OCI-LY7 (cell line): ENCODE results near the gene ALK. TPM values are rescaled to one million over a fixed set of nuclear protein-coding genes. Genes with fewer than 3 reads are reported as not detected.

Source experiments
- BruUV-seq: library from RNA; stranded (reverse); fragments of 400-500 nt; replicated peaks from 2 replicates; lab custom pipeline; 2021; lab: Mats Ljungman, UMichigan
- CTCF ChIA-PET: fragments of 300-600 bp; sonication (Branson Sonifier 250); formaldehyde crosslinking; loops from one replicate; lab custom pipeline; 2022; ENCODE audit warnings: antibody characterized with exemption; ENCODE audit not compliant: unreplicated experiment; lab: Charles Lee
- POLR2A ChIA-PET: fragments of 300-600 bp; sonication (Branson Sonifier 250); formaldehyde crosslinking; loops from one replicate; lab custom pipeline; 2022; ENCODE audit warnings: antibody characterized with exemption; lab: Charles Lee
- DNase-seq: peaks from one replicate; pipeline ENCODE4 v3.0.0-alpha.2; 2015; ENCODE audit warnings: low spot score
- H2AFZ ChIP-seq: fragments of 200-600 bp; sonication (generic), shearing (Covaris generic); 2 replicates; pipeline ENCODE4 v1.6.1; 2014; ENCODE audit warnings: mild to moderate bottlenecking, antibody characterized with exemption, low read length, moderate library complexity
- H3K27ac ChIP-seq: fragments of 200-600 bp; sonication (generic); 2 replicates; pipeline ENCODE4 v1.5.1; 2014; ENCODE audit warnings: mixed run types, low read depth, mild to moderate bottlenecking, moderate library complexity, low read length, inconsistent platforms; ENCODE audit not compliant: poor library complexity, severe bottlenecking
- H3K36me3 ChIP-seq: fragments of 200-600 bp; sonication (generic); 2 replicates; pipeline ENCODE4 v1.6.1; 2014; ENCODE audit warnings: mild to moderate bottlenecking, antibody characterized with exemption, low read length, moderate library complexity, mixed read lengths; ENCODE audit not compliant: insufficient read depth
- H3K4me1 ChIP-seq: fragments of 200-600 bp; sonication (generic); 2 replicates; pipeline ENCODE4 v1.5.1; 2014; ENCODE audit warnings: mild to moderate bottlenecking, low read length; ENCODE audit not compliant: insufficient read depth, poor library complexity, severe bottlenecking
- H3K4me2 ChIP-seq: fragments of 200-600 bp; sonication (generic); 2 replicates; pipeline ENCODE4 v1.6.1; 2014; ENCODE audit warnings: mild to moderate bottlenecking, low read length
- H3K4me3 ChIP-seq: fragments of 200-600 bp; sonication (generic); 2 replicates; pipeline ENCODE4 v1.5.1; 2014; ENCODE audit warnings: mild to moderate bottlenecking, low read depth, low read length; ENCODE audit not compliant: poor library complexity, severe bottlenecking
- H3K79me2 ChIP-seq: fragments of 200-600 bp; sonication (generic); 2 replicates; pipeline ENCODE4 v1.6.1; 2016; ENCODE audit warnings: low read depth, mild to moderate bottlenecking, low read length, moderate library complexity, mixed read lengths; ENCODE audit not compliant: insufficient read depth
- H3K9me2 ChIP-seq: fragments of 200-600 bp; sonication (generic); 2 replicates; pipeline ENCODE4 v1.6.1; 2016; ENCODE audit warnings: mild to moderate bottlenecking, low read length, mixed read lengths; ENCODE audit not compliant: insufficient read depth
- H3K9me3 ChIP-seq: fragments of 200-600 bp; sonication (generic); 2 replicates; pipeline ENCODE4 v1.6.1; 2014; ENCODE audit warnings: mild to moderate bottlenecking, mixed run types, low read length, mixed read lengths
- H4K20me1 ChIP-seq: fragments of 200-600 bp; sonication (generic); 2 replicates; pipeline ENCODE4 v1.6.1; 2014; ENCODE audit warnings: mild to moderate bottlenecking, antibody characterized with exemption, low read length, moderate library complexity, mixed read lengths; ENCODE audit not compliant: insufficient read depth
- EZH2phosphoT487 ChIP-seq: fragments of 200-600 bp; sonication (generic); IDR thresholded peaks from 2 replicates; pipeline ENCODE4 v1.6.1; 2018; ENCODE audit warnings: low read depth, borderline replicate concordance, mild to moderate bottlenecking, mixed run types, antibody characterized with exemption, low read length, moderate library complexity, mixed read lengths
- intact Hi-C: fragments of 100-400 bp; cut with micrococcal nuclease; formaldehyde crosslinking; loops from one replicate; pipeline ENCODE4 v1.10.0; 2022; ENCODE audit not compliant: unreplicated experiment
- total RNA-seq, 2 experiments: library from RNA; depleted of rRNA in 1 of 2; stranded (reverse); fragments of >200 nt in 1 of 2; shearing (Covaris generic) in 1 of 2; gene quantifications; 2 replicates each; pipeline ENCODE4 v1.2.3, GENCODE V29; 2014 to 2022
- TF ChIP-seq, protein P1 (sequence below): fragments of 200-600 bp; sonication (generic); conservative IDR thresholded peaks from 2 replicates; pipeline ENCODE4 v1.5.1; 2014; ENCODE audit warnings: mild to moderate bottlenecking, antibody characterized with exemption, low read length, moderate library complexity, mixed read lengths

Gene ALK
- total RNA-seq, 2 experiments from 2014 or later = 0.09 TPM; not detected in 1

DNA sequence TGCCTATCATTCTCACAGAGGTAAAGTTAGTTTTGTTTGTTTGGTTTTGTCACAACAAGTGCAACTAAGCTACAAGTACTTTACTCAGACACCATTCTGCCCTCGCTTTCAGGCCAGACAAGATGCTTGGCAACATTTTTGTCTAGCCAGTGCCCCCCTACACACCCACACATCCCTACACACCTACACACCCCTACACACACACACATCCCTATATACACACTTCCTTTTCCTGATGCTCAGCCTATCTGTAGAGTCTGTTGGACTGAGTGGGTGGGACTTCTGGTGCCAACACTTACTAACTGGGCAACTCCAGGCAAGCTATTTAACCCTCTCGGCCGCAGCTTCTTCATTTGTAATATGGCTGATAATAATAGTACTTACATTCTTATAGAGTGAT is 161.4 kb downstream of the ALK start:
- Histone ChIP-seq H4K20me1 (no peaks in the 10 kb centered on the region), H3K4me3 (no peak overlapping the region), H3K36me3 (no peaks in the 10 kb centered on the region), H3K79me2 (no peaks in the 10 kb centered on the region), H3K4me2 (no peak overlapping the region), H3K4me1 (no peaks in the 10 kb centered on the region), H3K9me2 (no peaks in the 10 kb centered on the region), H3K9me3 (no peaks in the 10 kb centered on the region), H2AFZ (no peak overlapping the region), H3K27ac (no peak overlapping the region)
- no peak for DNase-seq
- TF ChIP-seq, protein P1, sequence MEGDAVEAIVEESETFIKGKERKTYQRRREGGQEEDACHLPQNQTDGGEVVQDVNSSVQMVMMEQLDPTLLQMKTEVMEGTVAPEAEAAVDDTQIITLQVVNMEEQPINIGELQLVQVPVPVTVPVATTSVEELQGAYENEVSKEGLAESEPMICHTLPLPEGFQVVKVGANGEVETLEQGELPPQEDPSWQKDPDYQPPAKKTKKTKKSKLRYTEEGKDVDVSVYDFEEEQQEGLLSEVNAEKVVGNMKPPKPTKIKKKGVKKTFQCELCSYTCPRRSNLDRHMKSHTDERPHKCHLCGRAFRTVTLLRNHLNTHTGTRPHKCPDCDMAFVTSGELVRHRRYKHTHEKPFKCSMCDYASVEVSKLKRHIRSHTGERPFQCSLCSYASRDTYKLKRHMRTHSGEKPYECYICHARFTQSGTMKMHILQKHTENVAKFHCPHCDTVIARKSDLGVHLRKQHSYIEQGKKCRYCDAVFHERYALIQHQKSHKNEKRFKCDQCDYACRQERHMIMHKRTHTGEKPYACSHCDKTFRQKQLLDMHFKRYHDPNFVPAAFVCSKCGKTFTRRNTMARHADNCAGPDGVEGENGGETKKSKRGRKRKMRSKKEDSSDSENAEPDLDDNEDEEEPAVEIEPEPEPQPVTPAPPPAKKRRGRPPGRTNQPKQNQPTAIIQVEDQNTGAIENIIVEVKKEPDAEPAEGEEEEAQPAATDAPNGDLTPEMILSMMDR = no peak
- TF ChIP-seq EZH2phosphoT487 = no peak
- BruUV-seq = no TSS peak
- ChIA-PET CTCF (no interaction called here), POLR2A (interaction anchor here (0.5 kb wide), 1 partner anchor 50 kb away, joined by 3 read pairs; no protein-coding TSS in a partner anchor)
- intact Hi-C loops = no loop called here

DNA sequence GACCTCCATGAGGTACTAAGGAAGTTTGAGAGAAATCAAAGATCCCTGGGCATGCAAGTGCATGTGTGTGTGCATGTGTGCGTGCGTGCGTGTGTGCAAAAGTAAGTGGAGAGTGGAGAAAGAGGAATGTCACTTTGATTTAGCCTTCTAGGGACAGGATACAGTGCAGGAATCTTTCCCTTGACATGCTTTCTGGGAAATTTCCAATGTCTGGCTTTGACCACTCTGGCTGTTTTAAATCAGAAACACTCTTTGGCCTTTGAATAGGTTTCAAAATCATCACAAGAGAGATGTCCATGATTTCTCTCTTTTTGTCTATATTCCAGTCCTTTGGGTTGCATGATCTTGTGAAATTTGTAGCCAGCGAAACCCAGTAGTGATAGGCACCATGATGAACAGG is 162.0 kb downstream of the ALK start:
- H3K79me2 ChIP-seq = no peaks in the 10 kb centered on the region
- TF ChIP-seq, protein P1 = no peak
- TF ChIP-seq EZH2phosphoT487 = no peak
- H4K20me1 ChIP-seq = no peaks in the 10 kb centered on the region
- H2AFZ ChIP-seq = no peak overlapping the region
- H3K36me3 ChIP-seq = no peaks in the 10 kb centered on the region
- intact Hi-C loops = no loop called here
- no peak overlapping the region for H3K27ac ChIP-seq
- CTCF ChIA-PET = no interaction called here
- no peak for DNase-seq
- POLR2A ChIA-PET = no interaction called here
- no peaks in the 10 kb centered on the region for H3K9me3 ChIP-seq
- H3K4me2 ChIP-seq = no peak overlapping the region
- no peak overlapping the region for H3K4me3 ChIP-seq
- no TSS peak for BruUV-seq
- no peaks in the 10 kb centered on the region for H3K9me2 ChIP-seq
- no peaks in the 10 kb centered on the region for H3K4me1 ChIP-seq

GRCh38 chr2:29755829-29756228 is 165.6 kb downstream of the ALK start:
- H3K27ac ChIP-seq = no peak overlapping the region
- no peaks in the 10 kb centered on the region for H3K4me1 ChIP-seq
- H3K4me3 ChIP-seq = no peak overlapping the region
- no peaks in the 10 kb centered on the region for H3K79me2 ChIP-seq
- BruUV-seq = no TSS peak
- CTCF ChIA-PET = no interaction called here
- POLR2A ChIA-PET = interaction anchor here (0.6 kb wide), 1 partner anchor 1367 kb away, joined by 3 read pairs; no protein-coding TSS in a partner anchor
- H4K20me1 ChIP-seq = no peaks in the 10 kb centered on the region
- no peak for TF ChIP-seq EZH2phosphoT487
- TF ChIP-seq, protein P1 = no peak
- no peaks in the 10 kb centered on the region for H3K36me3 ChIP-seq
- intact Hi-C loops = no loop called here
- H2AFZ ChIP-seq = no peak overlapping the region
- no peak overlapping the region for H3K4me2 ChIP-seq
- no peaks in the 10 kb centered on the region for H3K9me3 ChIP-seq
- DNase-seq = no peak
- H3K9me2 ChIP-seq = no peaks in the 10 kb centered on the region
